H1 (cell line): ENCODE data around the gene LNPEP.

Experiments
- ATF3 ChIP-seq: IDR thresholded peaks from 2 replicates; pipeline ENCODE4 v1.6.1; 2011; ENCODE audit warnings: low read depth, mild to moderate bottlenecking, low read length; ENCODE audit not compliant: insufficient read depth
- CTCF ChIP-seq, 3 experiments: IDR thresholded peaks; 1 replicate in 2 of 3; 2 replicates in 1 of 3; pipeline versions ENCODE4 v1.5.1 to v1.6.1; 2011; ENCODE audit warnings: low read length in 3 of 3, mild to moderate bottlenecking in 3 of 3, inconsistent platforms in 2 of 3, low read depth in 1 of 3, moderate library complexity in 1 of 3; ENCODE audit not compliant: insufficient read depth in 1 of 3; ENCODE audit errors: control extremely low read depth in 1 of 3
- EP300 ChIP-seq, 2 experiments: IDR thresholded peaks; 1 replicate in 1 of 2; 2 replicates in 1 of 2; pipeline ENCODE4 v1.6.1; 2011 to 2012; ENCODE audit warnings: low read depth in 2 of 2, low read length in 2 of 2, mild to moderate bottlenecking in 2 of 2, borderline replicate concordance in 1 of 2, inconsistent platforms in 1 of 2, moderate library complexity in 1 of 2
- GTF2F1 ChIP-seq: IDR thresholded peaks from 2 replicates; pipeline ENCODE4 v1.6.1; 2012; ENCODE audit warnings: low read depth, low read length, improper control_type of control experiment, borderline replicate concordance
- MAFK ChIP-seq: IDR thresholded peaks from 2 replicates; pipeline ENCODE4 v1.6.1; 2012; ENCODE audit warnings: low read depth, mild to moderate bottlenecking, improper control_type of control experiment, low read length
- MAX ChIP-seq: IDR thresholded peaks from 2 replicates; pipeline ENCODE4 v1.6.1; 2012; ENCODE audit warnings: inconsistent platforms
- NRF1 ChIP-seq: IDR thresholded peaks from 2 replicates; pipeline ENCODE4 v1.6.1; 2011; ENCODE audit warnings: mild to moderate bottlenecking, low read depth, low read length, improper control_type of control experiment
- POLR2A ChIP-seq, 2 experiments: IDR thresholded peaks; 1 replicate in 1 of 2; 2 replicates in 1 of 2; pipeline ENCODE4 v1.6.1; 2011; ENCODE audit warnings: low read depth in 2 of 2, low read length in 2 of 2, mild to moderate bottlenecking in 2 of 2; ENCODE audit errors: control extremely low read depth in 1 of 2
- RAD21 ChIP-seq, 2 experiments: IDR thresholded peaks in 1 of 2; conservative IDR thresholded peaks in 1 of 2; 2 replicates each; pipeline ENCODE4 v1.6.1; 2011; ENCODE audit warnings: low read depth in 2 of 2, low read length in 2 of 2, improper control_type of control experiment in 1 of 2, inconsistent platforms in 1 of 2, mild to moderate bottlenecking in 1 of 2, moderate library complexity in 1 of 2

- TF ChIP-seq ATF3 (no peak), RAD21 (IDR thresholded peaks at IDR 0.05 in 1 of 2, conservative IDR thresholded peaks at IDR 0.05 in 1 of 2; ENCODE audit: low read depth in 2 of 2, low read length in 2 of 2) (no peak), CTCF (IDR thresholded peaks at IDR 0.05; ENCODE audit: control extremely low read depth in 1 of 3, insufficient read depth in 1 of 3, low read depth in 1 of 3, low read length in 3 of 3) (no peak), EP300 (IDR thresholded peaks at IDR 0.05; ENCODE audit: borderline replicate concordance in 1 of 2, low read depth in 2 of 2, low read length in 2 of 2) (no peak), POLR2A (IDR thresholded peaks at IDR 0.05; ENCODE audit: control extremely low read depth in 1 of 2, low read depth in 2 of 2, low read length in 2 of 2) (no peak), MAX (no peak), NRF1 (no peak), GTF2F1 (no peak), MAFK (no peak)
These were observed 83.7 kb downstream of the LNPEP start for GRCh38 chr5:97019435-97020117.
